Right lobe of liver (tissue), 4 donors: ENCODE results near the gene ISLR2.

ENCODE experiments used
- CTCF ChIP-seq, 4 donors: fragments of 200-600 bp in 3 of 4; fragments of 450-650 bp in 1 of 4; IDR thresholded peaks; one replicate each; pipeline versions ENCODE4 v1.5.1 to v1.8.0; 2016 to 2022; ENCODE audit warnings: antibody characterized with exemption in 4 of 4, mild to moderate bottlenecking in 2 of 4
- POLR2A ChIP-seq: fragments of 450-650 bp; IDR thresholded peaks from one replicate; pipeline ENCODE4 v1.6.1; 2017; ENCODE audit warnings: antibody characterized with exemption, mild to moderate bottlenecking
- donor health status: DM: no; HTN: no; CAD: no.
- donor health status: DM: no; HTN: no; CAD: no.
- donor health status: DM: no; HTN: yes; CAD: no.

- TF ChIP-seq CTCF (IDR thresholded peaks at IDR 0.05) (no peak), POLR2A (no peak)
Measured at GRCh38 chr15:74108111-74108510, 22.3 kb upstream of the ISLR2 start.
